ENCODE results near the gene RPL31. TPM values are rescaled to one million over a fixed set of nuclear protein-coding genes. Genes with fewer than 3 reads are reported as not detected.

The RPL31 gene
- total RNA-seq, 1 donor from 2014 or later = 1,065 TPM

GRCh38 chr2:100984892-100985307, 17.2 kb upstream of the RPL31 start:
- ATAC-seq (peak; percentile 73 to 81), DNase-seq (peak; percentile 88)
- intact Hi-C loops (cut with DNase I) = loop anchor here (5.0 to 10.0 kb wide), 2 partner anchors 260 to 378 kb away; no protein-coding TSS in a partner anchor
- peaks cover 9% of the 10 kb centered on the region for H3K36me3 ChIP-seq
- TF ChIP-seq CTCF (IDR thresholded peaks at IDR 0.05) = peak; percentile 90
- H3K27me3 ChIP-seq (ENCODE audit: low read depth) = no peaks in the 10 kb centered on the region
- H3K4me3 ChIP-seq = no peak overlapping the region
- H3K27ac ChIP-seq = no peak overlapping the region
- no peaks in the 10 kb centered on the region for H3K9me3 ChIP-seq
- H3K4me1 ChIP-seq = no peaks in the 10 kb centered on the region

GRCh38 chr2:100986157-100986556, 15.9 kb upstream of the RPL31 start:
- H3K4me3 ChIP-seq = no peak overlapping the region
- ATAC-seq (no peak), DNase-seq (no peak)
- no peaks in the 10 kb centered on the region for H3K27me3 ChIP-seq (ENCODE audit: low read depth)
- peaks cover 9% of the 10 kb centered on the region for H3K36me3 ChIP-seq
- no peaks in the 10 kb centered on the region for H3K9me3 ChIP-seq
- no peak overlapping the region for H3K27ac ChIP-seq
- no peaks in the 10 kb centered on the region for H3K4me1 ChIP-seq
- intact Hi-C loops (cut with DNase I) = loop anchor here (5.0 to 10.0 kb wide), 2 partner anchors 261 to 379 kb away; no protein-coding TSS in a partner anchor
- no peak for TF ChIP-seq CTCF (IDR thresholded peaks at IDR 0.05)

GRCh38 chr2:100987536-100987935, 14.6 kb upstream of the RPL31 start:
- Histone ChIP-seq H3K9me3 (no peaks in the 10 kb centered on the region), H3K27me3 (ENCODE audit: low read depth) (no peaks in the 10 kb centered on the region), H3K36me3 (peaks cover 6% of the 10 kb centered on the region), H3K4me1 (no peaks in the 10 kb centered on the region), H3K4me3 (no peak overlapping the region), H3K27ac (no peak overlapping the region)
- ATAC-seq = no peak
- DNase-seq = no peak
- intact Hi-C loops (cut with DNase I) = loop anchor here (5.0 to 10.0 kb wide), 2 partner anchors 263 to 380 kb away; no protein-coding TSS in a partner anchor
- no peak for TF ChIP-seq CTCF (IDR thresholded peaks at IDR 0.05)

GRCh38 chr2:100987974-100988373, 14.1 kb upstream of the RPL31 start:
- no peak overlapping the region for H3K27ac ChIP-seq
- ATAC-seq = no peak
- H3K9me3 ChIP-seq = no peaks in the 10 kb centered on the region
- H3K27me3 ChIP-seq (ENCODE audit: low read depth) = no peaks in the 10 kb centered on the region
- TF ChIP-seq CTCF (IDR thresholded peaks at IDR 0.05) = no peak
- no peaks in the 10 kb centered on the region for H3K4me1 ChIP-seq
- no peak overlapping the region for H3K4me3 ChIP-seq
- peaks cover 4% of the 10 kb centered on the region for H3K36me3 ChIP-seq
- intact Hi-C loops (cut with DNase I) = loop anchor here (5.0 to 10.0 kb wide), 2 partner anchors 263 to 381 kb away; no protein-coding TSS in a partner anchor
- DNase-seq = no peak

- H3K27me3 ChIP-seq (ENCODE audit: low read depth) = no peaks in the 10 kb centered on the region
- ATAC-seq (no peak), DNase-seq (no peak)
- H3K27ac ChIP-seq = no peak overlapping the region
- no peak for TF ChIP-seq CTCF (IDR thresholded peaks at IDR 0.05)
- H3K4me3 ChIP-seq = no peak overlapping the region
- H3K9me3 ChIP-seq = no peaks in the 10 kb centered on the region
- intact Hi-C loops (cut with DNase I) = loop anchor here (5.0 to 10.0 kb wide), 2 partner anchors 264 to 382 kb away; no protein-coding TSS in a partner anchor
- peaks cover 6% of the 10 kb centered on the region for H3K36me3 ChIP-seq
- H3K4me1 ChIP-seq = no peaks in the 10 kb centered on the region
Measured at GRCh38 chr2:100988630-100989417, 13.3 kb upstream of the RPL31 start.

Data from lower lobe of right lung (tissue), 2 donors.